Omental fat pad (tissue), 4 donors: ENCODE data around the gene MYH9. TPM values are rescaled to one million over a fixed set of nuclear protein-coding genes. Genes with fewer than 3 reads are reported as not detected.

ENCODE experiments used
- ATAC-seq: fragments of 150-250 bp; one replicate; pipeline ENCODE4 v1.9.1; 2016; ENCODE audit warnings: mild to moderate bottlenecking, moderate library complexity; ENCODE audit not compliant: low FRiP score
- DNase-seq: peaks from one replicate; pipeline ENCODE4 v3.0.0-alpha.2; 2019; ENCODE audit warnings: low spot score
- total RNA-seq, 4 donors: library from RNA; depleted of rRNA; stranded (reverse); fragments of >200 nt; gene quantifications; one replicate each; pipeline ENCODE4 v1.1.0, GENCODE V29; 2016
- TF ChIP-seq, protein P1 (sequence below), 3 donors: fragments of 450-650 bp; IDR thresholded peaks; one replicate each; pipeline ENCODE4 v1.5.1; 2016 to 2017; ENCODE audit warnings: antibody characterized with exemption in 3 of 3, mild to moderate bottlenecking in 3 of 3, moderate library complexity in 2 of 3

Gene MYH9
- total RNA-seq, 4 donors from 2014 or later: 225 to 463 (median 370) TPM

DNA sequence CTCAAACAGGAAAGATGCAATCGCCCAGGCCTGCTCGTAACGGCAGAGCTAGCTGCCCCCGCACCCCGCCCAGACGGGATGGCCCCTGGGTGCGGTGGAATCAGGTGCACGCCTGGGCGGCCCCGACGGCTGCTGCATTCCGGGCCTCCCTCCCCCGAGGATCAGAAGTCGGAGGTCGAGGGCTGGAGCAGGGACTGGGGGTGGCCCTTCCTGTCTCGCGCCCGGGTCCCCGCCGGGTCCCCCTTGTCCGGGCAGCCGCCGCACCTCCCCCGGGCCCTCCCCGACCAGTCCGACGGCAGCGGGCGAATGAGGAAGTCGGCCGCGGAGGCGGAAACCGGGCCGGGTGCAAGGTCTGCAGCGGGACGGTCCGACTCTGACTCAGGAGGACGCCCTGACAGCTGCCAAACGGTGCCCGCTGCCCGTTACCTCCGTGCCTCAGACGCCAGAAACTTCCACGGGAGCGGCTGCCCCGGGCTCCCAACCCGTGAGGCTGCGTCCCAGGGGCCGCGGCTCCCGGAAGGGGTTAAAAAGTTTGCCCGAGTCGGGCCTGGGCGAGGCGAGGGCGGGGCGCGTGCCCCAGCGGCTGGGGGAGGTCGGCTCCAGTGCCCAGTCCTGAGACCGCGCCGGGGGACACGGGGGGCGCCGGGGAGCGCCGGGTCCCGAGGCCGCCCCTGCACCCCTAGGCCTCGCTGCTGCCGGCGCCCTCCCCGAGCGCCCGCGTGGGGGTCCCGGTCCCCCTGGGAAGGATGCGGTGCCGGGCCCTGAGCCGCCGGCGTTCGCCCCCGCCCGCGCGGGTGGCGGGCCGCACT is 663 bp downstream of the MYH9 start:
- ATAC-seq: peak; percentile 18
- TF ChIP-seq, protein P1, sequence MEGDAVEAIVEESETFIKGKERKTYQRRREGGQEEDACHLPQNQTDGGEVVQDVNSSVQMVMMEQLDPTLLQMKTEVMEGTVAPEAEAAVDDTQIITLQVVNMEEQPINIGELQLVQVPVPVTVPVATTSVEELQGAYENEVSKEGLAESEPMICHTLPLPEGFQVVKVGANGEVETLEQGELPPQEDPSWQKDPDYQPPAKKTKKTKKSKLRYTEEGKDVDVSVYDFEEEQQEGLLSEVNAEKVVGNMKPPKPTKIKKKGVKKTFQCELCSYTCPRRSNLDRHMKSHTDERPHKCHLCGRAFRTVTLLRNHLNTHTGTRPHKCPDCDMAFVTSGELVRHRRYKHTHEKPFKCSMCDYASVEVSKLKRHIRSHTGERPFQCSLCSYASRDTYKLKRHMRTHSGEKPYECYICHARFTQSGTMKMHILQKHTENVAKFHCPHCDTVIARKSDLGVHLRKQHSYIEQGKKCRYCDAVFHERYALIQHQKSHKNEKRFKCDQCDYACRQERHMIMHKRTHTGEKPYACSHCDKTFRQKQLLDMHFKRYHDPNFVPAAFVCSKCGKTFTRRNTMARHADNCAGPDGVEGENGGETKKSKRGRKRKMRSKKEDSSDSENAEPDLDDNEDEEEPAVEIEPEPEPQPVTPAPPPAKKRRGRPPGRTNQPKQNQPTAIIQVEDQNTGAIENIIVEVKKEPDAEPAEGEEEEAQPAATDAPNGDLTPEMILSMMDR (IDR thresholded peaks at IDR 0.05): no peak

DNA sequence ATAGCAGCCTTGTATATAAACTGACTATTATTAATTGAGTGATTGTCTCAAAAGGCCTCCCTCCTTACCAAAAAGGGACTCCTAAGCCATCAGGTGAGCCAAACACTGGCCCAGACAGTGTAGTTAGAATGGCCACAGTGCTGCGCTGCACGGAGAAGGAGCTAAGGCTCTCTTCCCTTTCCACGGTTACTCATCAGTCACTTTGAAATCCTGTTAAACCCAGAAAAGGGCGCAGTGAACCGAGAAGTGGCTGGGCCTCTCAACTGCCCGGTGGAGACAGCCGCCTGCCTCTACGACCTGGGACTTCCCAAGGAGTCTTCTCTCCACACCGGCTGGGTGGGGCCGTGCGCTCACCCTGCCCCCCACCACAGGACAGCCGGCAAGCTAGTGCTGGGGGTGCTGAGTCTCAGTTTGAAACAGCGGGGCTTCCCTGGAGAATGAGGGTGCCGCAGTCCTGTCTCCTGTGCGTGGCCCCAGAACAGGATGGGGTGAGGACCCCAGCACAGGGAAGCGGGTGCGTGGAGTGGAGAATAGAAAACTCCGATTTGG is 1.3 kb downstream of the MYH9 start:
- no peak for ATAC-seq
- TF ChIP-seq, protein P1 (IDR thresholded peaks at IDR 0.05): no peak
- no peak for DNase-seq

More for the DNA sequence above, 663 bp downstream of the MYH9 start:
- DNase-seq: no peak

DNA sequence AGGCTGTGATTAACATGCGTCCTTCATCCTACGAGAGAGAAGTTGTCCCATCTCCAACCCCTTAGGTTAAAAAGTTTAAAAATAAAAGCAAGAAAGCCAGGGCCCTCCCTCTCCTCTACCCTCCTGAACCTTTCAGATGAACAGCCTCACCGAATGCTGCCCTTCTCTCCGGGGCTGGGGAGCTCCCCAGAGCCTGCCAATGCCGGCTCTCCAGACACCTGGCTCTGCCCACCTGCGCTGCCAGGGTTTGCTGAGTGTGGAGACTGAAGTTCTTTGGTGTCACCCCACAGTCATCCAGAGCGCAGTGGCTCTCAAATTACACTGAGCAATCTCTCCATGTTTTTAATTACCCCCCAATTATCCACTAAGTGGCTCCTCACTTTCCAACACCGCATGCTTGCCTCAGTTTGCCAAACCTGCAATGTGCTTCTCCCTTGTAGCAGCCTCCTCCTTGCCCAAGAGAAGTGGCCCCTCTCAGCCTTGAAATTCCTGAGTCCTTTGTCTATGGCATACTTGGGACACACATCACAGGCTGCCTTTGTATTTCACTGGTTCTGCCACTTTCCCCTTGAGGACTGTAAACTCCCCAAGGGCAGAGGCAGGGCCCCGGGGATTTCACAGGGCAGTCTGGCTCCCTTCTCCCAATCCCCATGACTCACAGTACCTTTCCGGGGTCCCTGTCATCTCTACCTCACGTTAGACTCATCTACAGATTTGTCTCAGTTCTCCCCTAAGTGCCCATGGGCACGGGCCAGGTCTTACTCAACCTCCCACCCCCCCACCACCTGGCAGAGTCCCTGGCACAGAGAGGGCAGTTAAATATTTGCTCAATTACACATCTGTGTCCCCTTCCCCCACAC is 2.0 kb downstream of the MYH9 start:
- ATAC-seq (peak; percentile 50), DNase-seq (no peak)
- TF ChIP-seq, protein P1 (IDR thresholded peaks at IDR 0.05): no peak

DNA sequence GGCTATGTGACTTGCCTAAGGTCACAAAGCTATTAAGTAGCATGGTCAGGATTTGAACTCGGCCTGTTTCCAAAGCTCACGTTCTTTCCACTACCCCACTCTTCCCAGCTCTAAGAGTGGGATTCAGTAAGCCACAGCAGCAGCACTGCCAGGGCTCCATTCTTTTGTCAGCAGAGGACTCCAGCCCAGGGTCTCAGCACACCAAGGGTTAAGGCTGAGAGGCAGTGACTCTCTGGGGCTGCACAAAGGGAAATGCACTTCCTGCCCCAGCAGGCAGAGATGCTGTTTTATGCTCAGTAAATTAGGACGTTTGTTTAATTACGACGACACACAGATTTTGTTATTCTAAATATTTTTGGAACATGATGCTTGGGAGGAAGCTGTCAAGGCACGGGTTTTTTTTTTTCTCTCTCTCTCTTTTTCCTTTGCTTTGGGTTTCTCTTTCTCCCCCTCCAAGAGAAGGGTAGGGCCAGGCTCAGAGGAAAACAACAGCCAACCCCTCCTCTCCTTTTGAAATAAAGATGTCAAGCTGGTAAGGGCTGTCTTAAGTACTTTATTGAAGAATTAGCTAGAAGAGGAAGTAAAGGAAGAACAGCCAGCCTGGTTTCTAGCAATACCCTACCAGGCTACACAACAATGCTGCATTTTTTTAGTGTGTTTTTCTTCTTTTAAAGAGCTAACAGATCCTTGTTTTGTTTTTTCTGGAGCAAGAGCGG is 2.8 kb downstream of the MYH9 start:
- ATAC-seq (no peak), DNase-seq (no peak)
- TF ChIP-seq, protein P1 (IDR thresholded peaks at IDR 0.05): no peak

DNA sequence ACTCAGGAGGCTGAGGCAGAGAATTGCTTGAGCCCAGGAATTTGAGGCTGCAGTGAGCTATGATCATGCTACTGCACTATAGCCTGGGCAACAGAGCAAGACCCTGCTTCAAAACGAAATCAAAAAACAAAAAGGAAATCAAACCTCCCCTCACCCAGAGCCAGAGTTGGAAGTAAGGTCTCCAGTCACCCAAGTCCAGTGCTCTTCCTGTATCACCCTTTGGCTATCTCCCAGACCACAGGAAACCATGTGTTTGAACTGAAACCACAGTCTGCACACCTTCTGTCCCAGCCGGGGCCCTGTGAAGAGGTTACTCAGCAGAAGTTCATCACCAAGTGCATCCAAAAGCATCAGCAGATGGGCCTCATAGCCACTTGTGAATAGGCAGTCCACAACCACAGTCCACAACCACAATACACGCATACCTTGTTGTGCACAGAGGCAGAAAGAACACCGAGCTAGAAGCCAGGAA is 4.6 kb downstream of the MYH9 start:
- DNase-seq (no peak), ATAC-seq (no peak)
- TF ChIP-seq, protein P1 (IDR thresholded peaks at IDR 0.05): no peak

DNA sequence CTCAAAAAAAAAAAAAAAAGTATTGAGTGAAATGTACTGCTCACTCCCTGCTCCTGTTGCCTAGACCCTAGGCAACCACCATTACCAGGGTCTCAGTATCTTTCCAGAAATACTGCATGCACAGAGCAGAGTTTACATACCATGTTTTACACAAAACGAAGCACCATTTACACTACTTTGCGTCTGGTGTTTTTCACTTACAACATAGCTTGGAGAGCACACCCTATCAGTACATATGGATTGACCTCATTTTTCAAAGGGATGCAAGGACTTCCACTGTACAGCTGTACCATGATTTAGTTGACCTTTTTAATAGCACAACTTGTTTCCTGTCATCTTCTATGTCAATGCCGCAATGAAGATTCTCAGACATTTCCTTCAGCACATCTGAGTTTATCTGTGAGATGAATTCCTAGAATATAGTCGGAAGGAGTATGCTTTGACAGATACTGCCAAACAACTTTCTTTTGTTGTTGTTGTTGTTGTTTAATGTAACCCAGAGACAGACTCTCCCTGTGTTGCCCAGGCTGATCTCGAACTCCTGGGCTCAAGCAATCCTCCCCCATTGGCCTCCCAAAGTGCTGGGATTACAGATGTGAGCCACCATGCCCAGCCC is 6.1 kb downstream of the MYH9 start:
- DNase-seq (no peak), ATAC-seq (no peak)
- TF ChIP-seq, protein P1 (IDR thresholded peaks at IDR 0.05): no peak
